G401 (cell line): ENCODE data around the gene ATP1A2. TPM values are rescaled to one million over a fixed set of nuclear protein-coding genes. Genes with fewer than 3 reads are reported as not detected.
"Not testable (repeated sequence)": the region's sequence is repeated elsewhere in the genome, so short reads cannot be mapped to it uniquely, and the experiment has no call there.

Experiments
- DNase-seq: peaks from one replicate; pipeline ENCODE4 v3.0.0-alpha.2; 2015; ENCODE audit warnings: low spot score
- in situ Hi-C: cut with HindIII; loops from 2 replicates; pipeline ENCODE4 v1.10.0; 2016; ENCODE audit warnings: low sequenced_read_pairs, mixed read lengths
- total RNA-seq: library from RNA; depleted of rRNA; stranded (reverse); fragments of >200 nt; shearing (Covaris generic); gene quantifications from 2 replicates; pipeline ENCODE4 v1.2.3, GENCODE V29; 2014

Gene ATP1A2
- total RNA-seq, 1 experiment from 2014 or later, result not detected

GRCh38 chr1:160117300-160117699, 1.7 kb downstream of the ATP1A2 start:
- in situ Hi-C loops, result no loop called here
- no peak for DNase-seq

GRCh38 chr1:160117709-160118183, 2.2 kb downstream of the ATP1A2 start:
- in situ Hi-C loops, result no loop called here
- peak; percentile 95 for DNase-seq

GRCh38 chr1:160118928-160119327, 3.4 kb downstream of the ATP1A2 start:
- no peak for DNase-seq
- in situ Hi-C loops, result no loop called here

- DNase-seq, result no peak
- in situ Hi-C loops, result no loop called here
Measured at GRCh38 chr1:160120797-160121196, 5.2 kb downstream of the ATP1A2 start.

- in situ Hi-C loops, result no loop called here
- no peak for DNase-seq
Measured at GRCh38 chr1:160121388-160121787, 5.8 kb downstream of the ATP1A2 start.

GRCh38 chr1:160122978-160123495, 7.5 kb downstream of the ATP1A2 start:
- in situ Hi-C loops, result no loop called here

GRCh38 chr1:160123726-160124125, 8.2 kb downstream of the ATP1A2 start:
- in situ Hi-C loops, result no loop called here
- no peak for DNase-seq

More at GRCh38 chr1:160122978-160123495, 7.5 kb downstream of the ATP1A2 start:
- no peak for DNase-seq

GRCh38 chr1:160124705-160125478, 9.3 kb downstream of the ATP1A2 start:
- in situ Hi-C loops, result no loop called here
- DNase-seq, result no peak

GRCh38 chr1:160125746-160126145, 10.2 kb downstream of the ATP1A2 start:
- in situ Hi-C loops, result no loop called here
- no peak for DNase-seq

GRCh38 chr1:160126342-160126741, 10.8 kb downstream of the ATP1A2 start:
- in situ Hi-C loops, DNase-seq: not testable (repeated sequence)

GRCh38 chr1:160127381-160127780, 11.8 kb downstream of the ATP1A2 start:
- no peak for DNase-seq
- in situ Hi-C loops, result no loop called here

- in situ Hi-C loops, result no loop called here
- peak; percentile 59 for DNase-seq
Measured at GRCh38 chr1:160127865-160128523, 12.4 kb downstream of the ATP1A2 start.

GRCh38 chr1:160128636-160129035, 13.1 kb downstream of the ATP1A2 start:
- no peak for DNase-seq
- in situ Hi-C loops, result no loop called here

- no peak for DNase-seq
- in situ Hi-C loops, result no loop called here
Measured at GRCh38 chr1:160129046-160129445, 13.5 kb downstream of the ATP1A2 start.

- in situ Hi-C loops, result no loop called here
Measured at GRCh38 chr1:160129558-160129957, 14.0 kb downstream of the ATP1A2 start.

GRCh38 chr1:160129966-160130365, 14.4 kb downstream of the ATP1A2 start:
- in situ Hi-C loops, result no loop called here
- DNase-seq, result no peak

More at GRCh38 chr1:160129558-160129957, 14.0 kb downstream of the ATP1A2 start:
- no peak for DNase-seq

GRCh38 chr1:160130486-160130885, 14.9 kb downstream of the ATP1A2 start:
- no peak for DNase-seq
- in situ Hi-C loops, result no loop called here

GRCh38 chr1:160130939-160131338, 15.4 kb downstream of the ATP1A2 start:
- DNase-seq, result no peak
- in situ Hi-C loops, result no loop called here

- in situ Hi-C loops, result no loop called here
- DNase-seq, result peak; percentile 92
Measured at GRCh38 chr1:160131803-160132565, 16.4 kb downstream of the ATP1A2 start.
